NCI-H1436 treated with DMSO at 0.1 percent for 48 hours (cell line): ENCODE measurements around the gene CFAP43.

Experiments
- DNase-seq: peaks from one replicate; lab custom pipeline; 2025; lab: John Stamatoyannopoulos, UW

CFAP43 gene

DNA sequence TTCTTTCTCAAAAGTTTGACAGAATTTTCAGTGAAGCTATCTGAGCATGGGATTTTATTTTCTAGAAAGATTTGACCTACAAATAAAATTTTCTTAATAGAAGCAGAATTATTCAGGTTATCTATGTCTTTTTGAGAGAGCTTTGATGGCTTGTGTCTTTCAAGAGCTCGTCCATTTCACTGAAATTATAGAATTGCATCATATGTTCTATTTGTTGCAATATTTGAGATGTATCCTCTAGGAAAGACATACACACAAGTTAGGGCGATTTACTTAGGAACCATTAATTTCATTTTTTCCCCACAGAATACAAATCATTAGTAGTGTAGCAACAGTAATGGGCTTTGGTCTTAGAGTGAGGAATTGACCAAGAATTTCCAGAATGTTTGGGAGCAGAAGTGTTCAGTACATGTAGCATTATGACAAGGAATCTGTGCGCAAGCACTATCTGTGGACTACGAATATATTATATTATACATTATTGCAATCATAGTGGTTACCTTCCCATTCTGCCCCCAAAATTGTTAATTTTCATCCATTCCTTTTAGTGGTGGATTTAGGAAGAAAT, 133.7 kb downstream of the CFAP43 start:
- DNase-seq: no peak

DNA sequence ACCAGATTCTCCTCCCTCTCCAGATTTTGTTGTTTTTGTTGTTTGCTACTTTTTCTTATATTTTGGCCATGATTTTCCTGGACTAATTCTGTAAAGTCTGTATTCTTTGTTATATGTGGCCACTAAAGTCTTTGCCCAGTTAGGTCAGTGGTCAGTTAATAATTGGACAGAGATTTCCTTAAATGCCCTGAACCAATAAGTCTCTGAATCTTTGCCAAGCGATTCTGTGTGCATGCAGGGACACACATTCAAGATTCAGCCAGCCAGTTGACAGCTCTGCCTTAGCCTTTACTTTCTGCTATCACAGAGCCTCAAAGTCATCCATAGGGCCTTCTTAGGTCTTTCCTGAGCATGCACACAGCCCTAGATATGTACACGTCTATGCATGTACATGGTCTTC, 135.5 kb downstream of the CFAP43 start:
- no peak for DNase-seq

GRCh38 chr10:104092749-104093148, 139.4 kb downstream of the CFAP43 start:
- DNase-seq: no peak

DNA sequence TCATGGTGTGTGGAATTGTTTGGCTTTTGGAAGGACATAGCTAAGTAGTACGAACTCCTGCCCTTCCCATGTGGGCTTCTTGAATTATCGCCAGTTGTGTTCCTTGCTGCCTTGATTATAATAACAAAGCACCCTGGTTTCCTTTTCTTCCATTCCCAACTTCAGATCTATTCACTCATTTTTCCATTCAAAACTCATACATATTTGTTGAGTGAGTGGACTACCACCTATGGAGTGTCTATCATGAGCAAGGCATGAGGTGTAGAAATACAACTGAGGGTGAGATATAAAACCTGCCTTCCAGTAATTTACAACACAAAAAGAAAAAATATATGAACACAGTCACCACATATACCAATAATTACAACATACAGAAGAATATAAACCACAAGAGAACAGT, 141.6 kb downstream of the CFAP43 start:
- no peak for DNase-seq

GRCh38 chr10:104089621-104090020, 142.5 kb downstream of the CFAP43 start:
- DNase-seq: no peak

DNA sequence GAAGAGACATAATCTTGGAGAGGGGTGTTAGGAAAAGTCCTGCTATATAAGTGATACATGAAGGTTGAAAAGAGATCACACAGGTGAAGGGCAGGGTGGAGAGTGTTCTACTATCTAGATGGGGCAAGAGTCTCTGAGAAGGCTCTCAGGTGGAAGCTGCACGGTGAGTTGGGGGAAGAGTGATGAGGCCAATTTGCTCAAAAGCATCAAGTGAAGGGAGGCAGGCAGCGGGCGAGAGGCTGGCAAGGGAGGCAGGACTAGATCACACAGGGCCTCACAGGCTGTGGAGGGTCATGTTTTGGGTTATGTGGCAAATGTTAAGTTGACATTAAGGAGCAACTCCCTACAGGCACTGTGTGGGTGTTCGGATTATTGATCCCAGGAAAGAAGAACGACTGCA, 143.9 kb downstream of the CFAP43 start:
- no peak for DNase-seq

GRCh38 chr10:104085801-104086400, 146.3 kb downstream of the CFAP43 start, which contains the start of gene COL17A1:
TSS of gene COL17A1 (minus strand) at chr10:104085880. CDS start at chr10:104080673, 5,207 bp downstream.
- no peak for DNase-seq

DNA sequence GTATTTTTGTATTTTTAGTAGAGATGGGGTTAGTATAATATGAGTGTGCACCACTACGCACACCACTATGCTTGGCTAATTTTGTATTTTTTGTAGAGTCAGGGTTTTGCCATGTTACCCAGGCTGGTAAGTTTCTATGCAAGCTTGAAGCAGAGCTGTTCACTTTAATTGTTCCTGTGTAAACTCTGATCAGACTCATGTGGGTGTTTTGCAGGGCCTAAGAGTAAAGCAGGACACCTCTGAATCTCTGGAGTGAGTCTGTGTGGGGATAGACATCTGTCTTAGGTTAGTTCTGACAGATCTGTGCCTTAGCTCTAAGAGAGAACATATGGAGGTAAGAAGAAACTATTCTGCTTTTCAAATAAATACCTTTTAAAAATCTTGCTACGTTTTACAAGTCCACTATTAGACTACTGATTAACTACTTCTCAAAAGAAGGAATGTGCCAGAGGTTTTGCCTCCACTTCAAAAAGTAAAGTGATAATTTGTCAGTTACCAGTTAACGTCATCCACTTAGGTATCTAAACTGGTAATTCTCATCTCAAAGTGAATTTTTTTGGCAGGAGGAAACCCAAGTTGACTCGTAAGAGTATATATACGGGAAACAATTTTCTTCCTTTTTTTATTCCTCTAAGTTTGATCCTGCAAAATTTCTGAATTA, 147.6 kb downstream of the CFAP43 start:
- DNase-seq: no peak

DNA sequence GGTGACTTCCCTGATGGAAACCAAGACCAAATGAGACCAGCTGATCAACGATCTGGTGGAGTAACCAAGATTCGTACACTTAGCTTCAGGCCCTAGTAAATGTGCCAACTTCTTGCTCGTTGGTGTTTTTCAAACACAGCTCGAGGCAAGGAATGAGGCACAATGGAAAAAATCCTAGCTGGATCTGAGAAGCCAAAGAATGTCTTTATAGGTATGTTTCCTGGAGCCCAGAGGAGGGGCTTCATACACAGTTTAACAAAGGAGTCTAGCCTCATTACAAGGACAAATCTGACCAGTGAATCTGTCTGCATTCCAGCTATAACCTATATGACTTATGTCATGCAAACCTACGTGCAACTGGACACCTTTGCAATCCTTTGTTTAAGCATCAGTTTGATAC, 150.2 kb downstream of the CFAP43 start:
- no peak for DNase-seq

DNA sequence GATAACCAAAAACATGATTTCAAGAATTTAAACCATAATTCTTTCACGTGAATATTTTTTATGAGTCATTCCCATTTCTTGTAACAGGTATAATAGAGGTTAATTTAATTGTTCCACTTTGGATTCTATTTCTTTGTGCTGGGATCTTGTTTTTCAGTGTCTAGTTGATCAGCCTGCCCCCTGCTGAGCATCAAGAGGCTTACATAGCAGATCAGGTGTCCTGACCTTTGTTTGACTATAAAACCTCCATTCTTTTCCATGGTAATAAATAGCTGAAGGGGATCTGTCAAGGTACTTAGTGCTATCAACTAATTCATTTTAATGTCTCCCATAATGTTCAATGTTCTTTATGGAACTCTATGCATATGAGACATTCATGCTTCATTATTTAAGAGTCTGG, 151.4 kb downstream of the CFAP43 start:
- DNase-seq: no peak
